GM13976 (cell line): ENCODE results near the gene SCLY.

Experiments
- DNase-seq: peaks from one replicate; pipeline ENCODE4 v3.0.0; 2012; ENCODE audit warnings: low spot score
- in situ Hi-C: fragments of 300-500 bp; cut with MboI; formaldehyde crosslinking; loops from one replicate; pipeline ENCODE4 v1.12.0; 2022; ENCODE audit warnings: low sequenced_read_pairs, mixed read lengths, inconsistent platforms; ENCODE audit not compliant: unreplicated experiment
- TF ChIP-seq, protein P1 (sequence below): IDR thresholded peaks from 2 replicates; pipeline ENCODE4 v1.5.1; 2012; ENCODE audit warnings: borderline replicate concordance, mild to moderate bottlenecking; ENCODE audit not compliant: insufficient read depth; ENCODE audit errors: extremely low read depth, missing control alignments, control extremely low read depth

The SCLY gene

GRCh38 chr2:238130696-238131628 is 70.2 kb downstream of the SCLY start:
- in situ Hi-C loops: no loop called here
- TF ChIP-seq, protein P1, sequence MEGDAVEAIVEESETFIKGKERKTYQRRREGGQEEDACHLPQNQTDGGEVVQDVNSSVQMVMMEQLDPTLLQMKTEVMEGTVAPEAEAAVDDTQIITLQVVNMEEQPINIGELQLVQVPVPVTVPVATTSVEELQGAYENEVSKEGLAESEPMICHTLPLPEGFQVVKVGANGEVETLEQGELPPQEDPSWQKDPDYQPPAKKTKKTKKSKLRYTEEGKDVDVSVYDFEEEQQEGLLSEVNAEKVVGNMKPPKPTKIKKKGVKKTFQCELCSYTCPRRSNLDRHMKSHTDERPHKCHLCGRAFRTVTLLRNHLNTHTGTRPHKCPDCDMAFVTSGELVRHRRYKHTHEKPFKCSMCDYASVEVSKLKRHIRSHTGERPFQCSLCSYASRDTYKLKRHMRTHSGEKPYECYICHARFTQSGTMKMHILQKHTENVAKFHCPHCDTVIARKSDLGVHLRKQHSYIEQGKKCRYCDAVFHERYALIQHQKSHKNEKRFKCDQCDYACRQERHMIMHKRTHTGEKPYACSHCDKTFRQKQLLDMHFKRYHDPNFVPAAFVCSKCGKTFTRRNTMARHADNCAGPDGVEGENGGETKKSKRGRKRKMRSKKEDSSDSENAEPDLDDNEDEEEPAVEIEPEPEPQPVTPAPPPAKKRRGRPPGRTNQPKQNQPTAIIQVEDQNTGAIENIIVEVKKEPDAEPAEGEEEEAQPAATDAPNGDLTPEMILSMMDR: no peak
- DNase-seq: no peak

GRCh38 chr2:238131761-238132462 is 71.1 kb downstream of the SCLY start:
- TF ChIP-seq, protein P1: no peak
- in situ Hi-C loops: no loop called here

DNA sequence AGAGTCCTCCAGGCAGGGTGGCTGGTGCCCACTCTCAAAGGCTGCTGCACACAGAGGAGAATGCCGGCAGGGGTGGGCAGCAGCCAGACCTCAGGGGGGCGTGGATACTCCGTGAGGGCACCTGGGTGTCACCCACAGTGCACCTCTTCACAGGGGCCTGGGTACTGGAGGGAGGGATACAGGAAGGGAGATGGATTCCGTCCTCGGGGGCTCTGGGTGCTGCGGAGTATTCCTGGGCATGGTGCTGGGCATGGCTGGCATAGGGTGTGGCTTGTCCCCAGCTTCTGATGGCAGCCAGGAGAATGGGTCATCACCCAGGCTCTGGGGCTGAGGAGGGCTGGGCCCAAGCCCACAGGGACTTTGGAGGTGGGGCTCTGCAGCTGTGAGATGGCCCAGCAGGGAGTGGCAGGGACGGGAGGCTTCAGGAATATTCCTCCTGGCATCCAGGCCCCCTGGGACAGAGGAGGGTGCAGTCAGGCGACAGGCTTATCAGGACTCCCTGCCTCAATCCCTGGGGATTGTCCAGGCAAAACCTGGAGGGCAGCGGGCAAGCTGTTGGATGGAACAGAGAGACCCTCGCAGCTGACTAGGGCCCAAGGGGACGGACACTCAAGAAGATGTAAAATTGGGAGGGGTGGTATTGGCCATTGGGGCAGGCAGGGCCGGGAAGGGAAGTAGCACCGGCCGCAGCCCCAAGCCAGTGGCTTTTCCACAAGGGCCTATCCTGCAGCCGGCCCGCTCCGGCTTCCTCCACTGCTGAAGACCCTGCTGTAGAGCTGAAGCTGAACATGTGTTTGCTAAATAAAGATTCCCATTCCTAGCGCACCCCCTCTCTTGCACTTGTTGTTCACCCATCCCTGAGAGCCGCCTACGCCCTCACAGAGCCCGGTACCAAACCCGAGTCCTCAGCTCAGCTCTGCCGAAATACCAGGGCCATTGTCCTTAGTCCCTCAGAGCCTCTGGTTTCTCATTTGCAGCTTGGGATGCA is 72.0 kb downstream of the SCLY start:
- DNase-seq: no peak
- in situ Hi-C loops: no loop called here
- TF ChIP-seq, protein P1: no peak

More at GRCh38 chr2:238131761-238132462, 71.1 kb downstream of the SCLY start:
- DNase-seq: no peak

GRCh38 chr2:238133499-238134392 is 72.9 kb downstream of the SCLY start:
- DNase-seq: no peak
- TF ChIP-seq, protein P1: no peak
- in situ Hi-C loops: no loop called here

GRCh38 chr2:238134393-238134785 is 73.6 kb downstream of the SCLY start:
- TF ChIP-seq, protein P1: no peak
- in situ Hi-C loops: no loop called here
- no peak for DNase-seq
